ENCODE measurements around the gene ERC2.

Gene ERC2

GRCh38 chr3:56364665-56365064 is 103.6 kb downstream of the ERC2 start:
- no peaks in the 10 kb centered on the region for H3K4me1 ChIP-seq
- H3K9me3 ChIP-seq, result no peaks in the 10 kb centered on the region
- no peaks in the 10 kb centered on the region for H3K27me3 ChIP-seq
- no peak for DNase-seq
- TF ChIP-seq CTCF (IDR thresholded peaks at IDR 0.05; ENCODE audit: low read depth, low read length), result no peak
- H3K4me3 ChIP-seq (ENCODE audit: low read depth, low read length), result no peak overlapping the region
- H3K36me3 ChIP-seq, result no peaks in the 10 kb centered on the region

GRCh38 chr3:56363720-56364119 is 104.5 kb downstream of the ERC2 start:
- no peaks in the 10 kb centered on the region for H3K4me1 ChIP-seq
- H3K36me3 ChIP-seq, result no peaks in the 10 kb centered on the region
- TF ChIP-seq CTCF (IDR thresholded peaks at IDR 0.05; ENCODE audit: low read depth, low read length), result no peak
- H3K27me3 ChIP-seq, result no peaks in the 10 kb centered on the region
- DNase-seq, result no peak
- H3K9me3 ChIP-seq, result no peaks in the 10 kb centered on the region
- no peak overlapping the region for H3K4me3 ChIP-seq (ENCODE audit: low read depth, low read length)

- no peak for DNase-seq
- no peak for TF ChIP-seq CTCF (IDR thresholded peaks at IDR 0.05; ENCODE audit: low read depth, low read length)
- H3K27me3 ChIP-seq, result no peaks in the 10 kb centered on the region
- H3K9me3 ChIP-seq, result no peaks in the 10 kb centered on the region
- no peak overlapping the region for H3K4me3 ChIP-seq (ENCODE audit: low read depth, low read length)
- no peaks in the 10 kb centered on the region for H3K36me3 ChIP-seq
- H3K4me1 ChIP-seq, result no peaks in the 10 kb centered on the region
These were observed 106.5 kb downstream of the ERC2 start for GRCh38 chr3:56361731-56362130.

GRCh38 chr3:56357266-56357665 is 111.0 kb downstream of the ERC2 start:
- no peak overlapping the region for H3K4me3 ChIP-seq (ENCODE audit: low read depth, low read length)
- no peak for TF ChIP-seq CTCF (IDR thresholded peaks at IDR 0.05; ENCODE audit: low read depth, low read length)
- no peaks in the 10 kb centered on the region for H3K27me3 ChIP-seq
- no peaks in the 10 kb centered on the region for H3K9me3 ChIP-seq
- DNase-seq, result no peak
- H3K36me3 ChIP-seq, result no peaks in the 10 kb centered on the region
- no peaks in the 10 kb centered on the region for H3K4me1 ChIP-seq

- Histone ChIP-seq H3K36me3 (no peaks in the 10 kb centered on the region), H3K4me3 (ENCODE audit: low read depth, low read length) (no peak overlapping the region), H3K9me3 (no peaks in the 10 kb centered on the region), H3K4me1 (no peaks in the 10 kb centered on the region), H3K27me3 (no peaks in the 10 kb centered on the region)
- no peak for DNase-seq
- no peak for TF ChIP-seq CTCF (IDR thresholded peaks at IDR 0.05; ENCODE audit: low read depth, low read length)
These were observed 111.5 kb downstream of the ERC2 start for GRCh38 chr3:56356808-56357207.

- H3K27me3 ChIP-seq, result no peaks in the 10 kb centered on the region
- no peaks in the 10 kb centered on the region for H3K9me3 ChIP-seq
- no peak for TF ChIP-seq CTCF (IDR thresholded peaks at IDR 0.05; ENCODE audit: low read depth, low read length)
- DNase-seq, result no peak
- no peaks in the 10 kb centered on the region for H3K36me3 ChIP-seq
- no peak overlapping the region for H3K4me3 ChIP-seq (ENCODE audit: low read depth, low read length)
- H3K4me1 ChIP-seq, result no peaks in the 10 kb centered on the region
These were observed 112.6 kb downstream of the ERC2 start for GRCh38 chr3:56355570-56356185.
